ENCODE data around the gene FBXO34.

The FBXO34 gene

GRCh38 chr14:55276736-55277135 is 5.5 kb downstream of the FBXO34 start:
- no peaks in the 10 kb centered on the region for H3K36me3 ChIP-seq (ENCODE audit: control insufficient read depth, insufficient read depth, low read length)
- H3K9ac ChIP-seq (ENCODE audit: low read length), result no peak overlapping the region
- H3K27ac ChIP-seq (ENCODE audit: low read depth, low read length), result no peak overlapping the region
- H3K4me1 ChIP-seq (ENCODE audit: control insufficient read depth, insufficient read depth, low read length), result peaks cover 17% of the 10 kb centered on the region
- H3K4me3 ChIP-seq (ENCODE audit: low read length), result no peak overlapping the region
- no peaks in the 10 kb centered on the region for H3K27me3 ChIP-seq (ENCODE audit: control insufficient read depth, insufficient read depth, low read length)

- Histone ChIP-seq H3K27ac (ENCODE audit: low read depth, low read length) (no peak overlapping the region), H3K36me3 (ENCODE audit: control insufficient read depth, insufficient read depth, low read length) (no peaks in the 10 kb centered on the region), H3K4me1 (ENCODE audit: control insufficient read depth, insufficient read depth, low read length) (peaks cover 10% of the 10 kb centered on the region), H3K9ac (ENCODE audit: low read length) (no peak overlapping the region), H3K27me3 (ENCODE audit: control insufficient read depth, insufficient read depth, low read length) (no peaks in the 10 kb centered on the region), H3K4me3 (ENCODE audit: low read length) (no peak overlapping the region)
Measured at GRCh38 chr14:55277972-55278740, 6.9 kb downstream of the FBXO34 start.

GRCh38 chr14:55279384-55279783 is 8.2 kb downstream of the FBXO34 start:
- Histone ChIP-seq H3K9ac (ENCODE audit: low read length) (no peak overlapping the region), H3K27me3 (ENCODE audit: control insufficient read depth, insufficient read depth, low read length) (no peaks in the 10 kb centered on the region), H3K4me1 (ENCODE audit: control insufficient read depth, insufficient read depth, low read length) (peaks cover 4% of the 10 kb centered on the region), H3K4me3 (ENCODE audit: low read length) (no peak overlapping the region), H3K36me3 (ENCODE audit: control insufficient read depth, insufficient read depth, low read length) (no peaks in the 10 kb centered on the region), H3K27ac (ENCODE audit: low read depth, low read length) (no peak overlapping the region)

- Histone ChIP-seq H3K27ac (ENCODE audit: low read depth, low read length) (no peak overlapping the region), H3K4me1 (ENCODE audit: control insufficient read depth, insufficient read depth, low read length) (no peaks in the 10 kb centered on the region), H3K27me3 (ENCODE audit: control insufficient read depth, insufficient read depth, low read length) (no peaks in the 10 kb centered on the region), H3K36me3 (ENCODE audit: control insufficient read depth, insufficient read depth, low read length) (no peaks in the 10 kb centered on the region), H3K4me3 (ENCODE audit: low read length) (no peak overlapping the region), H3K9ac (ENCODE audit: low read length) (no peak overlapping the region)
Measured at GRCh38 chr14:55281316-55281839, 10.2 kb downstream of the FBXO34 start.

- Histone ChIP-seq H3K27me3 (ENCODE audit: control insufficient read depth, insufficient read depth, low read length) (no peaks in the 10 kb centered on the region), H3K9ac (ENCODE audit: low read length) (no peak overlapping the region), H3K4me1 (ENCODE audit: control insufficient read depth, insufficient read depth, low read length) (no peaks in the 10 kb centered on the region), H3K27ac (ENCODE audit: low read depth, low read length) (no peak overlapping the region), H3K36me3 (ENCODE audit: control insufficient read depth, insufficient read depth, low read length) (no peaks in the 10 kb centered on the region), H3K4me3 (ENCODE audit: low read length) (no peak overlapping the region)
Measured at GRCh38 chr14:55285048-55285652, 13.9 kb downstream of the FBXO34 start.

- no peak overlapping the region for H3K27ac ChIP-seq (ENCODE audit: low read depth, low read length)
- H3K27me3 ChIP-seq (ENCODE audit: control insufficient read depth, insufficient read depth, low read length), result no peaks in the 10 kb centered on the region
- no peaks in the 10 kb centered on the region for H3K36me3 ChIP-seq (ENCODE audit: control insufficient read depth, insufficient read depth, low read length)
- no peaks in the 10 kb centered on the region for H3K4me1 ChIP-seq (ENCODE audit: control insufficient read depth, insufficient read depth, low read length)
- H3K9ac ChIP-seq (ENCODE audit: low read length), result no peak overlapping the region
- H3K4me3 ChIP-seq (ENCODE audit: low read length), result no peak overlapping the region
Measured at GRCh38 chr14:55288439-55288838, 17.2 kb downstream of the FBXO34 start.

GRCh38 chr14:55291480-55292081 is 20.4 kb downstream of the FBXO34 start:
- Histone ChIP-seq H3K9ac (ENCODE audit: low read length) (no peak overlapping the region), H3K27me3 (ENCODE audit: control insufficient read depth, insufficient read depth, low read length) (no peaks in the 10 kb centered on the region), H3K27ac (ENCODE audit: low read depth, low read length) (no peak overlapping the region), H3K4me1 (ENCODE audit: control insufficient read depth, insufficient read depth, low read length) (no peaks in the 10 kb centered on the region), H3K4me3 (ENCODE audit: low read length) (no peak overlapping the region), H3K36me3 (ENCODE audit: control insufficient read depth, insufficient read depth, low read length) (no peaks in the 10 kb centered on the region)

- no peak overlapping the region for H3K4me3 ChIP-seq (ENCODE audit: low read length)
- H3K4me1 ChIP-seq (ENCODE audit: control insufficient read depth, insufficient read depth, low read length), result no peaks in the 10 kb centered on the region
- H3K27ac ChIP-seq (ENCODE audit: low read depth, low read length), result no peak overlapping the region
- no peaks in the 10 kb centered on the region for H3K27me3 ChIP-seq (ENCODE audit: control insufficient read depth, insufficient read depth, low read length)
- no peak overlapping the region for H3K9ac ChIP-seq (ENCODE audit: low read length)
- no peaks in the 10 kb centered on the region for H3K36me3 ChIP-seq (ENCODE audit: control insufficient read depth, insufficient read depth, low read length)
Measured at GRCh38 chr14:55294603-55295002, 23.4 kb downstream of the FBXO34 start.

- Histone ChIP-seq H3K4me1 (ENCODE audit: control insufficient read depth, insufficient read depth, low read length) (peaks cover 2% of the 10 kb centered on the region), H3K4me3 (ENCODE audit: low read length) (no peak overlapping the region), H3K9ac (ENCODE audit: low read length) (no peak overlapping the region), H3K27me3 (ENCODE audit: control insufficient read depth, insufficient read depth, low read length) (no peaks in the 10 kb centered on the region), H3K36me3 (ENCODE audit: control insufficient read depth, insufficient read depth, low read length) (no peaks in the 10 kb centered on the region), H3K27ac (ENCODE audit: low read depth, low read length) (no peak overlapping the region)
Measured at GRCh38 chr14:55297611-55298499, 26.6 kb downstream of the FBXO34 start.

GRCh38 chr14:55298500-55298822 is 27.2 kb downstream of the FBXO34 start:
- no peaks in the 10 kb centered on the region for H3K27me3 ChIP-seq (ENCODE audit: control insufficient read depth, insufficient read depth, low read length)
- H3K4me1 ChIP-seq (ENCODE audit: control insufficient read depth, insufficient read depth, low read length), result peaks cover 2% of the 10 kb centered on the region
- H3K27ac ChIP-seq (ENCODE audit: low read depth, low read length), result no peak overlapping the region
- no peak overlapping the region for H3K9ac ChIP-seq (ENCODE audit: low read length)
- H3K36me3 ChIP-seq (ENCODE audit: control insufficient read depth, insufficient read depth, low read length), result no peaks in the 10 kb centered on the region
- no peak overlapping the region for H3K4me3 ChIP-seq (ENCODE audit: low read length)

- no peak overlapping the region for H3K4me3 ChIP-seq (ENCODE audit: low read length)
- H3K9ac ChIP-seq (ENCODE audit: low read length), result no peak overlapping the region
- peaks cover 2% of the 10 kb centered on the region for H3K4me1 ChIP-seq (ENCODE audit: control insufficient read depth, insufficient read depth, low read length)
- no peaks in the 10 kb centered on the region for H3K36me3 ChIP-seq (ENCODE audit: control insufficient read depth, insufficient read depth, low read length)
- H3K27ac ChIP-seq (ENCODE audit: low read depth, low read length), result no peak overlapping the region
- no peaks in the 10 kb centered on the region for H3K27me3 ChIP-seq (ENCODE audit: control insufficient read depth, insufficient read depth, low read length)
Measured at GRCh38 chr14:55301437-55302121, 30.4 kb downstream of the FBXO34 start.
